ENCODE measurements around the gene MYT1. TPM values are rescaled to one million over a fixed set of nuclear protein-coding genes. Genes with fewer than 3 reads are reported as not detected.

Gene MYT1
- total RNA-seq, 1 experiment from 2014 or later: not detected

DNA sequence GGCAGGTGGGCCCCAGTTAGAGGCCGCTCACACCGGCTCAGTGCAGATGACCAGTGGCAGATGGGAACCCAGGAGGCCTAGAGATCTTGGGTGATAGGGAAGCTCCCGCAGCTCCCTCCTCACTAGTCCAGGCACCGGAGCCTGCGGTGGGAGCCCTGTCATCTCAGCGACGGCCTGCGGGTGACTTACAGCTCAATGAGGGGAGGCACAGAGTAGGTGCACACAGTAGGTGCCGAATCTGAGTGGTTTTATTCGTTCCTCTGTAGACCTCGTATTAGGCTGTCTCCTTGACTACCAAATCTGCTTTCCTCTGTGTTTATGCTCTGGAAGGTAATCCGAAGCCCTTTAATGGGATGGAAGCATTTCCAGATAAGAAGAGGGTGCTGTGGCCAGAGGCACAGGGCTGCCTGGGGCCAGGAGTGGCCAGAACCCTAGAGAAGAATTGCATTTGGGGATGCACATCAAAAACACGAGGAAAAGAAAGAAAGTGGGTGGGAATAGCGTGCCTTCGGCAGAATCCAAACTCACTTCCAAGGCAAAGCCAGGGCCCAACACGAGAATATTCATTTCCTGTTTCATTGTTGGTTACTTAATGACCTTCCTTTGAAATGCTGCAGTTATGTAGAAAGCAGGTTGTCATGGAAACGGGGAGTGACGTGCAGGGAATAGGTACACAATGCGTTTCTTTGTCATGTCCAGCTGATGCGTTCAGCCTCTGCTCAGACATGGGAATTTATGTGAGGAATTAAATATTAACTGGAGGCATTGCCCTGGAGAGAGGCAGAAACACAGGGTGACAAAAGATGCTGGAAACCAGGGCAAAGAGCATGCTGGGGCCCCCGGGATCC, 24.7 kb downstream of the MYT1 start:
- peak; percentile 18 for DNase-seq (ENCODE audit: low read depth)

DNA sequence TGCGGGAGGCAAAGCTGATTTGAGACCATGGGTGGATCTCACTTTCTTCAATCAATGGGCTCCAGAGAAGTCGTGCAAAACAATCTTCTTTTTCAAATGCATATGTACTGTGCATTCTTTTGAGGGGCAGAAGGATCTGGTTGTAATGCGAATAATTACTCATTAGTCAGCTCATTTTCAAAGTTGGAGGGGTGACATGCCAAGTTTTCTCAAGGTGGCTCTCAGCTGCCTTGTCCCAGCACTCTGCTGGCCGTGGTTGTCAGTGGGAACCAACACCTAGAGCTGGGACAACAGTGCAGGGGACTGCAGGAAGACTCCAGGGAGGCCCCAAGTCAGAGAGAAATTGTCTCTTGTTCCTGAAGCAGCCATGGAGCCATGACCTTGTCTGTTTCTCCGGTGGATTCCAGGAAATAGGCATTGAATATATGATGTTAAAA, 25.3 kb downstream of the MYT1 start:
- no peak for DNase-seq (ENCODE audit: low read depth)

DNA sequence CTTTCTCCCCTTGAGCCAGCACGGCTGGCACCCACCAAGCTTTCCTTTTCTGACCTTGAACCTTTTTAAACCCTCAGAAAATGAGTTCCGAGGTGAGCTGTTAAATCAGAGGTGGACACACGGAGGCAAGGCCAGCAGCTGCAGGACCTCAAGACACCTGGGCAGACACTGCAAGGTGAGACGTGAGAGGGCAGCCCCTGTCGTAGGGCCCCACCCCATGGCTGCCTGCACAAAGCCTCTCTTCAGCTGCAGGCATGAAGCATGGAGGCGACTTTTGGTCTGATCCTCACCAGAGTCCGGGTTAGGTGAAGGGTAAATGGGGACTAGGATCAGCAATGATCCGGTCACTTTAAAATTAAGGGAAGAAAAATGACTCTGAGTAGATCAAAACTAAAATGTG, 25.7 kb downstream of the MYT1 start:
- no peak for DNase-seq (ENCODE audit: low read depth)

DNA sequence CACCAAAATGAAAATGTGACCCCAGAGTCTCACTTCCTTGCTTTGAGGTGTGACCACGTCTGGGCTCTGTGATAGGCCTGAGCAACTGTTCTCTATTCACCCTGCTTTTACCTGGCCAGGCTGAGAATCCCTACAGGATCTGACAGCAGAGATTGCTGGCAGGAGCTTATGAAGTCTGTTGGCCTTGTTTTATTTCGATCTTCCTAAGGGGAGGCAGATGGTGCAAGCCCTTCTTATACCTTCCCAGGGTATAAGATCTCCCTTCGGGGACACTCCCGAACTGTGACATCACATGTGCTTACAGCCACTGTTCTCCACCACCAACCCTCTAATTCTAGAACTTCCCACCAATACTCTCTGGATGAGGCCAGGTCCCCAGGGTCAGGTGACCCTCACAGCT, 26.8 kb downstream of the MYT1 start:
- no peak for DNase-seq (ENCODE audit: low read depth)

DNA sequence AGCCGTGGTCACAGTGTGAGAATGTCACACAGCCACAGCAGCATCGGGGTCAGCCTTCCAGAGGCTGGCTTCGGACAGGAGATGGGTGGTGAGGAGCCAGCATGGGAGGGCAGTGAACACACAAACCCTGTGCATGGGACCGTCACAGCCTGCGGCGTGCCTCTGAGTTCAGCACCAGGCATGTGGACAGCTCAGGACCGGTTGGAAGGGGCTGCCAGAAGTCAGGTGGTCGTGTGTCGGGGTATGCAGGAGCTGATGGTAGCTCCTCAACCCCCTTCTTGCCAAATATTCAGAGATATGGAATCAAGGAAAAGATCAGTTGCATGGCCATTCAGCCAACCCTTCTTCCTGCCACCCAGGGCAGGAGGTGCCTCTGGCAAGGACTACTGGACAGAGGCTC, 28.2 kb downstream of the MYT1 start:
- no peak for DNase-seq (ENCODE audit: low read depth)

DNA sequence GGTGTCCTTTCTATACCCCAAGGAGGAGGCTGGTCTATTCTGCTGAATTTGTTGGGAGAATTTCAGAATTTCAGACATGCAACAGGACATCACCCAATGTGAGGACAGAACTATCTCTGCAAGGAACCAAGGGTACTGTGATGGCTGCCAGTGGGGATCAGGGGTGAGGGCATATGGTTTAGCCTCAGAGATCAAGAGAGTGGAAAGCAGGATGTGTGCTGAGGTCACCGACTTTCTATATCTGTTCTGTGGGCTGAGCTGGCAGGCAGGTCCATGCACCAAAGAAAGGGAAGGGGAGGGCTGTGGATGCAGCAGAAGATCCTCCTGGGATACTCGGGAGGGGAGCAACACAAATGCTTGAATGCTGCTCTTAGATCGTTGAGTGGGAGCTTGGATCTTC, 28.8 kb downstream of the MYT1 start:
- no peak for DNase-seq (ENCODE audit: low read depth)

DNA sequence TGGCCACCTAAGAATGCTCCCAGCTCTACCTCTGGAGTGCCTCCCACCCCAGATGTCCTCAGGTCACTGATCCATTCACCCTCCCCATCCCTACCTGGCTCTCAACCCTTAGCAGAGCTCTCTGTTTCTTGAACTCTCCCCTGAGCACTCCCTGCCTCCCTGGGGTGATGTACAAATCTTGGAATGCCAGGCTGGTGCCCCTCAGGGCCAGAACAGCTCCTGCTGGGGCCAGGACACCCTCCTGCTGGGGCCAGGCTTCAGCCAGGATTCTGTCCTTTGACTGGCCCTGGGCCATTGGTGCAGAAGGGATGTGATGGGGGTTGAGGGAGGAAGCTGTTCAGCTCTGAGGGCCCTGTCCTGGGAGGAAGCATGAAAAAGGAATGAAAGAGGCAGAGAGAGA, 30.0 kb downstream of the MYT1 start:
- DNase-seq (ENCODE audit: low read depth): no peak

DNA sequence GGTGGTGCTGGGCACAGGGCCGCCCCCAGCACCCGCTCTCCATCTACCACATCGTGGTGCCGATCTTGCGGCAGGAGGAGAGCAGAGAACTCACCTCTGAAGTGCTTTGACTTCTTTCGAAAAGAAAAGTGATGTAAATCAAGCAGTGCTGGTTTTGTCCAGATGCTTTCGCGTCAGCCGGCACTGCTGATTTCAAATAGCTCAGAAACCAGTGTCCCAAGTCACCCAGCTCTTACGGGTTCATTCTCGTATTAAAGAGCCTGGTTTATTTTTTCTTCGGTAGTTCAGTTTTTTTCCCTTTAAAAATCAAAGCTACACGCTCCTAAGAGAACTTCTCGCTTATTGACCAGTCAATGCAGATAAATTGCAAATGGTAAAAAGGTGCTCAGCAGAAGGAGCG, 32.1 kb downstream of the MYT1 start:
- no peak for DNase-seq (ENCODE audit: low read depth)

DNA sequence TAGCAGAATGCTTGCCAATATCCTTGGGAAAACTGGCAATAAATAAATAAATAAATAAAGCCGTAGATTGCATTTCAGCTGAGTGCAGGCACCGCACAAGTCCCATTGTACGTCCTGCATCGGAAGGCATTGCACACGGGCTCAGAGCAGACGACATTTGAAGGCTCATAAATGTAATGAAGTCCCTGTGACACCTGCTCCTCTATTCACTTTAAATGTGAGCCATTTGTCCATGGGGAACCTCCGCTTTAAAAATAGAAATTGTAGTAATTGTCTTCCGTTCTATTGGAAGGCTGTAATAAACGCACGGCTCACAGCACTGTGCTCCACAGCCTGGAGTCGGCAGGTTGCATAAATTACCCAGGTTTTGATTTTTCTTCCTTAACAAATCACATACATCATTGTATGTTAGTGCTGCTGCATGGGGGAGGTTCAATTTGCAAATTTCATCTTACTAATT, 32.6 kb downstream of the MYT1 start:
- no peak for DNase-seq (ENCODE audit: low read depth)

DNA sequence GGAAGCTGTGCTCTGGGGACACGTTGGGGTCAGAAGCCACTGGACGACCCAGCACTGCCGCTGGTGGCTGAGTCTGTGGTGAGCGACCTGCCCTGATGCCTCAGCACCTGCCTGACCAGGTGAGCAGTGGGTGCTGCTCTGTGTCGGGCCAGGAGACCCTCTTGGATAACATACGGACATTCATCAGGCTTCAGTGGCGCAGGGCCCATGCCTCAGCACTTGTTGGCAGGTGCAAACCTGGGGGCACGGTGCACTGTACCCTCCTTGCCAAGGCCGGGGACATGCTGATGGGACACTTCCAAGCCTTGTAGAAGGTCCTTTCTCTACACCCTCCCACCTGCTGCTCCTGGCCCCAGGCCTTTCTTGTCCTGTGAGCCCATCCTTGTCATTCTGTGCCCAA, 34.1 kb downstream of the MYT1 start:
- DNase-seq (ENCODE audit: low read depth): no peak

DNA sequence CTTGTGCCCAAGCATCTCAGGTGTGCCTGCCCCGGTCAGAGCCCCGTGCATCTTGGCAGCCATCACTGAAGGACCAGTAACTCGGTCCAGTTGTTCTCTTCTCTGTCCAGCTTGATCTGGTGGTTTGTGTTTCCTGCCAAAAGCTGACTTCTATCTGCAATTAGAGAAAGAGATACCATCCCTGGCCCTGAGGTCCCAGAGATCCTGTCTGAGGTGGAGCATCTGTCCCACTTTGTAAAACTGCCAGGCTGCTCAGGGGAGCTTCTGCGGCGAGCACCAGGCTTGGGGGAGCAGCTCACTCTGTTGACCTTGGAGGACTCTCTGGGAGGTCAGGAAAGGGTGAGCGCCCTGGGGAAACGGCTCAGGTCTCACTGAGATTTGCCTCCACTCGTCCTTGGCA, 35.1 kb downstream of the MYT1 start:
- no peak for DNase-seq (ENCODE audit: low read depth)

DNA sequence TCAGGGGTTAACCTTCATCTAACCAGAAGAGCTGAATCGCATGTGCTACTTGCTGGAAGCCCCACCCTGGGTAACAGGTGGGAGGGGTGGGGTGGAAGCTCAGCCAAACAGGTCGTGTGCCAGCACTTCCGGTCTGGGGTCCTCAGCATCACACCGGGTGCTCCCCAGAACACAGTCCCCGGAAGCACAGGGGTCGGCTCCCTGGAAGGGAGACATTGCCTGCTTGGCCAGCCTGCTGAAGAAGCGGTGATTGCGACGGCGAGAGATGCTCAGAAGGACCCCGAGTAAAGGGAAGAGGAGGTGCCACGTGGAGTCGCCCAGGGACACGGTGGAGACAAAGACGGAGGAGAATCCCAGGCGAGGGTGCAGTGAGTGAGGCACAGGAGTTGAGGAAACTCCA, 36.5 kb downstream of the MYT1 start:
- no peak for DNase-seq (ENCODE audit: low read depth)

DNA sequence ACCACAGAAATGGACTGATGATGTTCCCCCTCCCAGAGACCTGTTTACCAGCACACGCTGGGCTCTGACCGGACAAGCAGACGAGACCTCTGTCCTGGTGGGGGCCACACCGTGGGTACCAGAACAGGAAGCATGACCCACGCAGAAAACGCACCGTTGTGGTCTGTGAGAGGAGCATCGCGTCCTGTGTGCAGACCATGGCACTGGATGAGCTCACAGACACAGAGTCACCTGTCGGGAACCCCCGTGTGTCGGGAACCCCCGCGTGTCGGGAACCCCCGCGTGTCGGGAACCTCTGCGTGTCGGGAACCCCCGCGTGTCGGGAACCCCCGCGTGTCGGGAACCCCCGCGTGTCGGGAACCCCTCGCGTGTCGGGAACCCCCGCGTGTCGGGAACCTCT, 37.4 kb downstream of the MYT1 start:
- no peak for DNase-seq (ENCODE audit: low read depth)

DNA sequence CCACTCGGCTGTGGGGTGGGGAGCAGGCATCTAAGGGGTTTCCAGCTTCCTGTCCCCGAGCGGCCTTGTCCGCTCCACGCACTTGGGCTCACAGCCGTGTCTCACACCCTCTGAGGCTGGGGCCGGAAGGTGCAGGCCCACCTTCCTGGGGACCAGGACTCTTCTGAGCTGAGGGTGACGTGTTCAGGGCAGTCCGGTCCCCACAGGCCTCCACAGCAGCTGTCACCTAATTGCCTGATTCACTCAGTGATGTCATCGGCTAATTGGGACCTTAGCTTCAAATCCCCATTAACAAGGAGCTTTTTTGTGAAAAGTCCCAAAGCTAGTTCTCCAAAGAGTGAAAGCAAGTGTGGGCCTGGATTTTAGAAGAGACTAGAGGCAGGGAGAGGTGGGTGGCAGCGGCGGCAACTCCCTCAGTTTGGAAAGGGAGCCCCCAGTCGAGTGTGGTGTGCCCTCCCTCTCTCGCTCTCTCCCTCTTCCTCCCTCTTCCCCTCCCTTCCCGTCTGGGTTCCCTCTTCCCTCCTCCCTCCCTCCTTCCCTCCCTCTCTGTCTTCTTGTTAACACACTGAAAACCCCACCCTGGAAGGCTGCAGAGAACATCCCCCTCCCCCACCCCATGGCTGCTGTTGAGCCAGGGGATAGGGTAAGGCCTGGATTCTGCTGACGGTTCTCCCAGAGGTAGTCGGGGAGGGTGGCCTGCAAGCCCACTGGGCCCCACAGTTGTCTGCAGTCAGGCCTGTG, 39.0 kb downstream of the MYT1 start:
- DNase-seq (ENCODE audit: low read depth): peak; percentile 51

DNA sequence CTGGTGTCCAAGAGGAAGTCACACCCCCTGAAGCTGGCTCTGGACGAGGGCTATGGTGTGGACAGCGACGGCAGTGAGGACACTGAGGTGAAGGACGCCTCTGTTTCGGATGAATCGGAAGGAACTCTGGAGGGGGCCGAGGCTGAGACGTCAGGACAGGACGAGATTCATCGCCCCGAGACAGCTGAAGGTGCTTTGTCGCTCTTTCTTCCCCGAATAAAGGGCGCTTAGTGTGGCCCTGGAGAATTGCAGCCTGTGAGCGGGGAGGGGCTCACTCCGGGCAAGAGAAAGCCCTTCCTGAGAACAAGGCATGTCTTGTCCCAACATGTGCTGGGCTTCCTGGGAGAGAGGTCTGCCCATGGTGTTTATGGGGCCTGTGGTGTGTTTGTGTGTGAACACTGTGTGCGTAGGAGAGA, 41.4 kb downstream of the MYT1 start:
- DNase-seq (ENCODE audit: low read depth): no peak

DNA sequence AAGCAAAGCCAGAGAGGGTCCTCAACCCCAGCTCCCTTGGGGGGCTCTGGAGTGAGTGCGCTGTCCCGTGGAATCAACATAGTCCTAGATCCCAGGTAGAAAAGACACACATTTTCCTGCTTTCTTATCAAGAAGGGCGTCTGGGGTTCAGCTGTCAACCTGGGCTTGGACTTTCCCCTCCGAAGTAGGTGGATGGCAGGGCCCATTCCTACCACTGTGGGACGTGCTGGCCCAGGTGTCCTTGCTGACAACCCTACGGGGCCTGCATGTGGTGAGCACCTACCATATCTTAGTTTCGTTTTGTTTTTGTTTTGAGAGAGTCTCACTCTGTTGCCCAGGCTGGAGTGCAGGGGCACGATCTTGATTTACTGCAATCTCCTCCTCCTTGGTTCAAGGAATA, 42.4 kb downstream of the MYT1 start:
- DNase-seq (ENCODE audit: low read depth): no peak

DNA sequence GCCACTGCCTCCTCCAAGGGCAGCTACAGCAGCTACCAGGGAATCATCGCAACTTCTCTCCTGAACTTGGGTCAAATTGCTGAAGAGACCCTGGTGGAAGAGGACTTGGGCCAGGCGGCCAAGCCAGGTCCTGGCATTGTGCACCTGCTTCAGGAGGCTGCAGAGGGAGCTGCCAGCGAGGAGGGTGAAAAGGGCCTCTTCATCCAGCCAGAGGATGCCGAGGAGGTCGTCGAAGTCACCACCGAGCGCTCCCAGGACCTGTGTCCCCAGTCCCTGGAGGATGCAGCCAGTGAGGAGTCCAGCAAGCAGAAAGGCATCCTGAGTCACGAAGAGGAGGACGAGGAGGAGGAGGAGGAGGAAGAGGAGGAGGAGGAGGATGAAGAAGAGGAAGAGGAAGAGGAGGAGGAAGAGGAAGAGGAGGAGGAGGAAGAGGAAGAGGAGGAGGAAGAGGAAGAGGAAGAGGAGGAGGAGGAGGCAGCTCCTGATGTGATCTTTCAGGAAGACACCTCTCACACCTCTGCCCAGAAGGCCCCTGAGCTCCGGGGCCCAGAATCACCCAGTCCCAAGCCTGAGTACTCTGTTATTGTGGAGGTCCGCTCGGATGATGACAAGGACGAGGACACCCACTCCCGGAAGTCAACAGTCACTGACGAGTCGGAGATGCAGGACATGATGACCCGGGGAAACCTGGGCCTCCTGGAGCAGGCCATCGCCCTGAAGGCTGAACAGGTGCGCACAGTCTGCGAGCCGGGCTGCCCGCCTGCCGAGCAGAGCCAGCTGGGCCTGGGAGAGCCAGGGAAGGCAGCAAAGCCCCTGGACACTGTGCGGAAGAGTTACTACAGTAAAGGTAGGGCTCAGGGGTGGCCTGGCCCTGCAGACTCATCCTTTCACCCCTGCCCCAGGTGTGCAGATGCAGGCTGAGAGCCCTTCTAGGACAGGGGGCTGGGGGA, 43.7 kb downstream of the MYT1 start:
- no peak for DNase-seq (ENCODE audit: low read depth)

DNA sequence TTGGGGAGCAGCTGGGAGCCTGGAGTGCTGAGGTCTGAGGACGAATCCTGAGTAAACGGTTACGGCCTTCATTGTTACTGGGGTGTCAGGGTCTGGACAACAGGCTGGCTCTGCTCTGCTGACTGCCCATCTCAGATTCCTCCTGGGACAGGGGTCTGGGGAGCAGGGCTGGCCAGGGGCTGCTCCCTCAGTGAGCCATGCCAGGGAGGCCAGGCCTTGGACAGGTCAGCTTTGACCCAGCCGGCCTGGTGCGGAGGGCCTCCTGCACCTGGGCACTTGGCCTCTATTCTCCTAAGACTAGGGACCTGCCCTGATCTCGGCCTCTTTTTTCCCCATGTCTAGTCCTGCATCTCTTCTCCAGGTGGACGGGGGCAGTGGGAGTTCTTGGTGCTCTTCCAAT, 44.9 kb downstream of the MYT1 start:
- DNase-seq (ENCODE audit: low read depth): no peak

DNA sequence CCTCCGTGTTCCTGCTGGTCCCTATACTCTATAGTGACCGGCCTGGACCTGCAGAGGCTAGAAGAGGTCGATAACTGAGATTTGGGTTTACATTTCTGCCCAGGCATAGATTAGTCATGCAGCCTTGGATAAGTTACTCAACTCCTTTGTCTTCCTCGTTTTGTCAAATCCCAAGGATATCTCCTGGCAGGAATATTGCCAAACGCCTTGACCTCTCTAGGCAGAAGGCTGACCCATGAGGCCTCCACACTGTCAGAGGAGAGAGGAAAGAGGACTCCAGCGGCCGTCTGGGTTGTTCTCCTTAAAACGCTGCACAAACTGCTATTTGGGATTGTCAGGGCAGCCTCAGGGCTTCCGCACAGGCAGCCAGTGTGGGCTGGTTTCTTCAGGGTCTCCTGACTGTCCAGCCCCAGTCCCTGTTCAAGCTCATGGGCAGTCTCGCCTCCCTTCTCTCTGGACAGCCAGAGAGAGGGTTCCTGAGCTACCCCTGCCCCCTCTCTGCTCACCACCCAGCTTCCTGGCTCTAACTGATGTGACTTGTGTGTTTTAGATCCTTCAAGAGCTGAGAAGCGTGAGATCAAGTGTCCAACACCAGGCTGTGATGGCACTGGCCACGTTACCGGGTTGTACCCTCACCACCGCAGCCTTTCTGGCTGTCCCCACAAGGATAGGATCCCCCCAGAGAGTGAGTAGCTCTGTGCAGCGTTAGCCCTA, 46.6 kb downstream of the MYT1 start:
- DNase-seq (ENCODE audit: low read depth): no peak

DNA sequence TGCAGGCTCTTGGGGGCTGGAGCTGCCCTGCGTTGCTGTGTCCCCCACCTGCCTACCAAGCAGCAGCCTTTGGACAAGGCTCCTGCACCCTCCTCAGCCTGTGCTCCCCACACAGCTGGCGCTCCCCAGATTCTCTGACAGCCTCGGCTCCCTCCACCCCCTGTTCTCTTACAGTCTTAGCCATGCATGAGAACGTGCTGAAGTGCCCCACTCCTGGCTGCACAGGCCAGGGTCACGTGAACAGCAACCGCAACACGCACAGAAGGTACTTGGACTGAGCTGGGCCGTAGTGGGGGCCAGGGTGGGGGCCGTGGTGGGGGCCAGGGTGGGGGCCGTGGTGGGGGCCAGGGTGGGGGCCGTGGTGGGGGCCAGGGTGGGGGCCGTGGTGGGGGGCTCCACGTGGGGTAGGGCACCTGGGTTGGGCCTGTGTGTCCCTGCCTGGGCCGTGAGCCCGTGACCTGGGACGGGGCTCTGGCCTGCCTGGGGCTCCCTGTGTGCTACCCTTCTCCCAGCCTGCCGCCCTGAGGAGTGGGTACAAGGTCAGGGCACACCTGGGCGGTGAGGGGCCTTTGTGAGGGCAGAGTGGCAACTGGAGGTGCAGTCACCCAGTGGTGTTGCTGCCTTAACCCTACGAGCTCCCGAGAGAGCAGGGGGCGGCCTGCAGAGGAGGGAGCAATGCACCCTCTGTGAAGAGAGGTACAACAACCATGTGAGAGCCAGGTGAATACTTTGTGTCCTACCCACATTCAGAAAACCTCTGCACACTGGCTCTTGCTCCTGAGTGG, 47.8 kb downstream of the MYT1 start:
- no peak for DNase-seq (ENCODE audit: low read depth)

DNA sequence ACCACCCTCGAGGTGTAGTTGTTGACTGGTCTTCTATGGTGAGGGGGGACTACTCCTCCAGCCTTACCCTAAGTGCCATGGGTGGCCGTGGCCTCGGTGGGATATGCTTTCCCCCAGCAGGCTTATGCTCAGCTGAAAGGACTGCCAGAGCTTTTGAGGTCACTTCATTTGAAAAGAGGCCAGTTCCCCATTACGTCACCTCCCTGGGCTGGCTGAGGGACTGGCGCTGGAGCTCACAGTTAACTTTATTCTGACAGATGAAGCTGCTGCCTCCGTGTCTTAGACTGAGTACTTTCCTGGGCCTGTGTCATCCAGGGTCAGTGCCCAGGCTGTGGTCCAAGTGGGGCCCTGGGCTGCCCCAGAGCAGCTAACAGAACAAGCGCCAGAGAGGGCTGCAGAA, 48.5 kb downstream of the MYT1 start:
- DNase-seq (ENCODE audit: low read depth): peak; percentile 35
